GM23338 (cell line): ENCODE data around the gene LRRIQ4. TPM values are rescaled to one million over a fixed set of nuclear protein-coding genes. Genes with fewer than 3 reads are reported as not detected.

Experiments
- ATAC-seq: fragments of 200-7000 bp; cut with Tn5 transposase; 3 replicates; pipeline ENCODE4 v1.9.1; 2020
- DNase-seq: peaks from one replicate; pipeline ENCODE4 v3.0.0-alpha.2; 2015; ENCODE audit warnings: low spot score
- H2AFZ ChIP-seq: fragments of 200-600 bp; sonication (generic); 2 replicates; pipeline ENCODE4 v1.8.0; 2016; ENCODE audit warnings: antibody characterized with exemption, mild to moderate bottlenecking, moderate library complexity
- H3F3A ChIP-seq: fragments of 200-600 bp; sonication (generic); replicated peaks from 2 replicates; pipeline ENCODE4 v1.8.0; 2017; ENCODE audit warnings: antibody characterized with exemption, mixed run types, low read depth
- H3K27ac ChIP-seq: fragments of 200-600 bp; sonication (generic); 2 replicates; pipeline ENCODE4 v1.6.1; 2016; ENCODE audit warnings: low read depth
- H3K27me3 ChIP-seq: fragments of 200-600 bp; sonication (generic); 2 replicates; pipeline ENCODE4 v1.8.0; 2016; ENCODE audit warnings: mild to moderate bottlenecking, mixed run types, moderate library complexity; ENCODE audit not compliant: insufficient read depth
- H3K36me3 ChIP-seq: fragments of 200-600 bp; sonication (generic); 2 replicates; pipeline ENCODE4 v1.8.0; 2016; ENCODE audit warnings: mild to moderate bottlenecking; ENCODE audit not compliant: insufficient read depth
- H3K4me1 ChIP-seq: fragments of 200-600 bp; sonication (generic); 2 replicates; pipeline ENCODE4 v1.8.0; 2016; ENCODE audit warnings: mild to moderate bottlenecking, moderate library complexity; ENCODE audit not compliant: insufficient read depth
- H3K4me2 ChIP-seq: fragments of 200-600 bp; sonication (generic); 2 replicates; pipeline ENCODE4 v1.7.1; 2017; ENCODE audit warnings: mixed run types
- H3K4me3 ChIP-seq: fragments of 200-600 bp; sonication (generic); 2 replicates; pipeline ENCODE4 v1.6.1; 2016; ENCODE audit warnings: mixed run types
- H3K79me2 ChIP-seq: fragments of 200-600 bp; sonication (generic); replicated peaks from 2 replicates; pipeline ENCODE4 v1.8.0; 2017; ENCODE audit warnings: mild to moderate bottlenecking; ENCODE audit not compliant: insufficient read depth
- H3K9me2 ChIP-seq: fragments of 200-600 bp; sonication (generic); 2 replicates; pipeline ENCODE4 v1.8.0; 2017; ENCODE audit not compliant: insufficient read depth
- H4K20me1 ChIP-seq: fragments of 200-600 bp; sonication (generic); replicated peaks from 2 replicates; pipeline ENCODE4 v1.8.0; 2017; ENCODE audit warnings: mild to moderate bottlenecking; ENCODE audit not compliant: insufficient read depth
- H3K27ac Mint-ChIP-seq: 2 replicates; pipeline ENCODE4 v1.8.0; 2020; ENCODE audit warnings: inconsistent platforms, mild to moderate bottlenecking, moderate library complexity, mixed read lengths
- H3K27me3 Mint-ChIP-seq: 3 replicates; pipeline ENCODE4 v1.8.0; 2022; ENCODE audit warnings: low read depth, mild to moderate bottlenecking, moderate library complexity, mixed read lengths, inconsistent platforms; ENCODE audit not compliant: insufficient read depth, poor library complexity
- H3K36me3 Mint-ChIP-seq: 3 replicates; pipeline ENCODE4 v1.8.0; 2021; ENCODE audit warnings: low read depth, mild to moderate bottlenecking, inconsistent platforms, moderate library complexity, mixed read lengths
- H3K4me1 Mint-ChIP-seq: 3 replicates; pipeline ENCODE4 v1.8.0; 2020; ENCODE audit warnings: mild to moderate bottlenecking, inconsistent platforms, mixed read lengths
- H3K4me3 Mint-ChIP-seq: 3 replicates; pipeline ENCODE4 v1.8.0; 2021; ENCODE audit warnings: moderate library complexity, mild to moderate bottlenecking, inconsistent platforms, mixed read lengths
- H3K9me3 Mint-ChIP-seq: 3 replicates; pipeline ENCODE4 v1.8.0; 2020; ENCODE audit warnings: moderate library complexity, mild to moderate bottlenecking, inconsistent platforms, mixed read lengths
- CREB1 ChIP-seq: fragments of 250-450 bp; sonication (Bioruptor Pico); IDR thresholded peaks from 2 replicates; pipeline ENCODE4 v1.5.0; 2020; ENCODE audit warnings: low read depth, mild to moderate bottlenecking, moderate library complexity
- EZH2 ChIP-seq: fragments of 200-600 bp; sonication (generic); IDR thresholded peaks from one replicate; pipeline ENCODE4 v1.8.0; 2017; ENCODE audit warnings: antibody characterized with exemption, mild to moderate bottlenecking, low read depth; ENCODE audit not compliant: unreplicated experiment
- EZH2phosphoT487 ChIP-seq: fragments of 200-600 bp; sonication (generic); IDR thresholded peaks from one replicate; pipeline ENCODE4 v1.8.1; 2018; ENCODE audit warnings: antibody characterized with exemption; ENCODE audit not compliant: unreplicated experiment
- JUNB ChIP-seq: IDR thresholded peaks from one replicate; pipeline ENCODE4 v1.6.1; 2016; ENCODE audit warnings: antibody characterized with exemption; ENCODE audit not compliant: unreplicated experiment
- NANOG ChIP-seq: IDR thresholded peaks from 2 replicates; pipeline ENCODE4 v1.6.1; 2016; ENCODE audit warnings: antibody characterized with exemption, borderline replicate concordance
- POLR2AphosphoS5 ChIP-seq: IDR thresholded peaks from 2 replicates; pipeline ENCODE4 v1.6.1; 2016; ENCODE audit warnings: antibody characterized with exemption, low read depth
- STAT1 ChIP-seq: IDR thresholded peaks from one replicate; pipeline ENCODE4 v1.6.1; 2016; ENCODE audit warnings: antibody characterized with exemption; ENCODE audit not compliant: unreplicated experiment
- ZNF114 ChIP-seq: fragments of 250-450 bp; sonication (Bioruptor Pico); IDR thresholded peaks from 2 replicates; pipeline ENCODE4 v1.5.0; 2020; ENCODE audit warnings: mild to moderate bottlenecking, moderate library complexity
- ZNF331 ChIP-seq: fragments of 250-450 bp; sonication (Bioruptor Pico); IDR thresholded peaks from 2 replicates; pipeline ENCODE4 v1.5.0; 2020; ENCODE audit warnings: low read depth, mild to moderate bottlenecking, moderate library complexity
- polyA plus RNA-seq: library from polyadenylated mRNA; unstranded; fragments of >200 nt; fragmentation: Nextera tagmentation; extraction: Ambion mirVana; gene quantifications from 2 replicates; pipeline ENCODE4 v1.2.1, GENCODE V29; 2016
- total RNA-seq: library from RNA; depleted of rRNA; stranded (reverse); fragments of >200 nt; shearing (Covaris generic); gene quantifications from 2 replicates; pipeline ENCODE4 v1.2.3, GENCODE V29; 2014
- TF ChIP-seq, protein P1 (sequence below): fragments of 250-450 bp; sonication (Bioruptor Pico); IDR thresholded peaks from 2 replicates; pipeline ENCODE4 v1.5.0; 2020; ENCODE audit warnings: mild to moderate bottlenecking, moderate library complexity
- TF ChIP-seq, protein P2 (sequence below): IDR thresholded peaks from 2 replicates; pipeline ENCODE4 v1.6.1; 2016; ENCODE audit warnings: antibody characterized with exemption
- TF ChIP-seq, protein P3 (sequence below), 2 experiments: fragments of 200-600 bp in 1 of 2; sonication (generic) in 1 of 2; conservative IDR thresholded peaks; 2 replicates each; pipeline versions ENCODE4 v1.5.1 to v1.6.1; 2016 to 2017; ENCODE audit warnings: antibody characterized with exemption in 2 of 2, low read depth in 2 of 2, mild to moderate bottlenecking in 2 of 2, moderate library complexity in 1 of 2
- TF ChIP-seq, protein P4 (sequence below): IDR thresholded peaks from one replicate; pipeline ENCODE4 v1.6.1; 2018; ENCODE audit warnings: antibody characterized with exemption; ENCODE audit not compliant: unreplicated experiment

LRRIQ4 gene
- total and polyA plus RNA-seq, 2 experiments from 2014 or later = 0.29 TPM; not detected in 1

DNA sequence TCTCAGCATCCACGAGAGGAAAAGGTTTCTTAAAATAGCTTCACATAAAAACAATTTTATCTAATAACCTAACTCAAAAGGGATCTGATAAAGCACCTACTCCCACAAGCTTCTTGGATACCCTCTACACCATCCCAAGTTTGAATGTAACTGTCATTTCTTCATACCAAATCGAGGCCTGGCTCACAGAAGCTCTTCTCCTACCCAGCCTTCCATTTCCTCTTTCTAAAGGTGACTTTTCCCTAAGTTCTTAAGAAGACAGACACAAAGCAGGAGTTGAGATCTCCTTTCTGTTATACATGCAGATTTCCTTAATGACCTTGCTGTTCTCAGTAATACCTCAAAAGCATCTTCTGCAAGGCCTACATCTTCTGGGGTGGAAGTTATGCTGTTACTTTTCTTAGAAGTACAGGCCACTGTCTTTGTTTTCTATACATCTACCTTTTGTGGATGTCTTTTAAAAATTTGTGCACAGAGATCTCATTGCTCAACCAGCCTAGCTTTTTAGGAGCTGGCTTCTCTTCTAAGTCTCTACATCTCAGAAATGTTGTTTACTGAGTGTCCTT lies 3.4 kb upstream of the LRRIQ4 start:
- Mint-ChIP-seq H3K27ac (no peak overlapping the region), H3K4me1 (peaks cover 25% of the 10 kb centered on the region), H3K9me3 (peaks cover 4% of the 10 kb centered on the region; the same call in 1 of the 3 replicates), H3K27me3 (peaks cover 15% of the 10 kb centered on the region), H3K4me3 (no peak overlapping the region), H3K36me3 (no peaks in the 10 kb centered on the region)
- DNase-seq (no peak), ATAC-seq (no peak)
- Histone ChIP-seq H3K27me3 (peaks cover 6% of the 10 kb centered on the region; the same call in 1 of the 2 replicates), H3K36me3 (no peaks in the 10 kb centered on the region), H3K27ac (no peak overlapping the region), H3K79me2 (no peaks in the 10 kb centered on the region), H4K20me1 (no peaks in the 10 kb centered on the region), H3F3A (no peaks in the 10 kb centered on the region), H3K9me2 (no peaks in the 10 kb centered on the region), H2AFZ (no peak overlapping the region), H3K4me3 (no peak overlapping the region), H3K4me2 (no peak overlapping the region), H3K4me1 (peaks cover 20% of the 10 kb centered on the region)
- TF ChIP-seq NANOG = no peak
- TF ChIP-seq, protein P1, sequence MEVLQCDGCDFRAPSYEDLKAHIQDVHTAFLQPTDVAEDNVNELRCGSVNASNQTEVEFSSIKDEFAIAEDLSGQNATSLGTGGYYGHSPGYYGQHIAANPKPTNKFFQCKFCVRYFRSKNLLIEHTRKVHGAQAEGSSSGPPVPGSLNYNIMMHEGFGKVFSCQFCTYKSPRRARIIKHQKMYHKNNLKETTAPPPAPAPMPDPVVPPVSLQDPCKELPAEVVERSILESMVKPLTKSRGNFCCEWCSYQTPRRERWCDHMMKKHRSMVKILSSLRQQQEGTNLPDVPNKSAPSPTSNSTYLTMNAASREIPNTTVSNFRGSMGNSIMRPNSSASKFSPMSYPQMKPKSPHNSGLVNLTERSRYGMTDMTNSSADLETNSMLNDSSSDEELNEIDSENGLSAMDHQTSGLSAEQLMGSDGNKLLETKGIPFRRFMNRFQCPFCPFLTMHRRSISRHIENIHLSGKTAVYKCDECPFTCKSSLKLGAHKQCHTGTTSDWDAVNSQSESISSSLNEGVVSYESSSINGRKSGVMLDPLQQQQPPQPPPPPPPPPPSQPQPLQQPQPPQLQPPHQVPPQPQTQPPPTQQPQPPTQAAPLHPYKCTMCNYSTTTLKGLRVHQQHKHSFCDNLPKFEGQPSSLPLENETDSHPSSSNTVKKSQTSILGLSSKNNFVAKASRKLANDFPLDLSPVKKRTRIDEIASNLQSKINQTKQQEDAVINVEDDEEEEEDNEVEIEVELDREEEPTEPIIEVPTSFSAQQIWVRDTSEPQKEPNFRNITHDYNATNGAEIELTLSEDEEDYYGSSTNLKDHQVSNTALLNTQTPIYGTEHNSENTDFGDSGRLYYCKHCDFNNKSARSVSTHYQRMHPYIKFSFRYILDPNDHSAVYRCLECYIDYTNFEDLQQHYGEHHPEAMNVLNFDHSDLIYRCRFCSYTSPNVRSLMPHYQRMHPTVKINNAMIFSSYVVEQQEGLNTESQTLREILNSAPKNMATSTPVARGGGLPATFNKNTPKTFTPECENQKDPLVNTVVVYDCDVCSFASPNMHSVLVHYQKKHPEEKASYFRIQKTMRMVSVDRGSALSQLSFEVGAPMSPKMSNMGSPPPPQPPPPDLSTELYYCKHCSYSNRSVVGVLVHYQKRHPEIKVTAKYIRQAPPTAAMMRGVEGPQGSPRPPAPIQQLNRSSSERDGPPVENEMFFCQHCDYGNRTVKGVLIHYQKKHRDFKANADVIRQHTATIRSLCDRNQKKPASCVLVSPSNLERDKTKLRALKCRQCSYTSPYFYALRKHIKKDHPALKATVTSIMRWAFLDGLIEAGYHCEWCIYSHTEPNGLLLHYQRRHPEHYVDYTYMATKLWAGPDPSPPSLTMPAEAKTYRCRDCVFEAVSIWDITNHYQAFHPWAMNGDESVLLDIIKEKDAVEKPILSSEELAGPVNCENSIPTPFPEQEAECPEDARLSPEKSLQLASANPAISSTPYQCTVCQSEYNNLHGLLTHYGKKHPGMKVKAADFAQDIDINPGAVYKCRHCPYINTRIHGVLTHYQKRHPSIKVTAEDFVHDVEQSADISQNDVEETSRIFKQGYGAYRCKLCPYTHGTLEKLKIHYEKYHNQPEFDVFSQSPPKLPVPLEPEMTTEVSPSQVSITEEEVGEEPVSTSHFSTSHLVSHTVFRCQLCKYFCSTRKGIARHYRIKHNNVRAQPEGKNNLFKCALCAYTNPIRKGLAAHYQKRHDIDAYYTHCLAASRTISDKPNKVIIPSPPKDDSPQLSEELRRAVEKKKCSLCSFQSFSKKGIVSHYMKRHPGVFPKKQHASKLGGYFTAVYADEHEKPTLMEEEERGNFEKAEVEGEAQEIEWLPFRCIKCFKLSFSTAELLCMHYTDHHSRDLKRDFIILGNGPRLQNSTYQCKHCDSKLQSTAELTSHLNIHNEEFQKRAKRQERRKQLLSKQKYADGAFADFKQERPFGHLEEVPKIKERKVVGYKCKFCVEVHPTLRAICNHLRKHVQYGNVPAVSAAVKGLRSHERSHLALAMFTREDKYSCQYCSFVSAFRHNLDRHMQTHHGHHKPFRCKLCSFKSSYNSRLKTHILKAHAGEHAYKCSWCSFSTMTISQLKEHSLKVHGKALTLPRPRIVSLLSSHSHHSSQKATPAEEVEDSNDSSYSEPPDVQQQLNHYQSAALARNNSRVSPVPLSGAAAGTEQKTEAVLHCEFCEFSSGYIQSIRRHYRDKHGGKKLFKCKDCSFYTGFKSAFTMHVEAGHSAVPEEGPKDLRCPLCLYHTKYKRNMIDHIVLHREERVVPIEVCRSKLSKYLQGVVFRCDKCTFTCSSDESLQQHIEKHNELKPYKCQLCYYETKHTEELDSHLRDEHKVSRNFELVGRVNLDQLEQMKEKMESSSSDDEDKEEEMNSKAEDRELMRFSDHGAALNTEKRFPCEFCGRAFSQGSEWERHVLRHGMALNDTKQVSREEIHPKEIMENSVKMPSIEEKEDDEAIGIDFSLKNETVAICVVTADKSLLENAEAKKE (CRISPR knock-in tag) = no peak
- no peak for TF ChIP-seq EZH2phosphoT487
- TF ChIP-seq ZNF331 = no peak
- TF ChIP-seq ZNF114 (CRISPR knock-in tag) = no peak
- TF ChIP-seq, protein P2, sequence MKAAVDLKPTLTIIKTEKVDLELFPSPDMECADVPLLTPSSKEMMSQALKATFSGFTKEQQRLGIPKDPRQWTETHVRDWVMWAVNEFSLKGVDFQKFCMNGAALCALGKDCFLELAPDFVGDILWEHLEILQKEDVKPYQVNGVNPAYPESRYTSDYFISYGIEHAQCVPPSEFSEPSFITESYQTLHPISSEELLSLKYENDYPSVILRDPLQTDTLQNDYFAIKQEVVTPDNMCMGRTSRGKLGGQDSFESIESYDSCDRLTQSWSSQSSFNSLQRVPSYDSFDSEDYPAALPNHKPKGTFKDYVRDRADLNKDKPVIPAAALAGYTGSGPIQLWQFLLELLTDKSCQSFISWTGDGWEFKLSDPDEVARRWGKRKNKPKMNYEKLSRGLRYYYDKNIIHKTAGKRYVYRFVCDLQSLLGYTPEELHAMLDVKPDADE = no peak
- TF ChIP-seq JUNB = no peak
- TF ChIP-seq POLR2AphosphoS5 = no peak
- TF ChIP-seq, protein P3, sequence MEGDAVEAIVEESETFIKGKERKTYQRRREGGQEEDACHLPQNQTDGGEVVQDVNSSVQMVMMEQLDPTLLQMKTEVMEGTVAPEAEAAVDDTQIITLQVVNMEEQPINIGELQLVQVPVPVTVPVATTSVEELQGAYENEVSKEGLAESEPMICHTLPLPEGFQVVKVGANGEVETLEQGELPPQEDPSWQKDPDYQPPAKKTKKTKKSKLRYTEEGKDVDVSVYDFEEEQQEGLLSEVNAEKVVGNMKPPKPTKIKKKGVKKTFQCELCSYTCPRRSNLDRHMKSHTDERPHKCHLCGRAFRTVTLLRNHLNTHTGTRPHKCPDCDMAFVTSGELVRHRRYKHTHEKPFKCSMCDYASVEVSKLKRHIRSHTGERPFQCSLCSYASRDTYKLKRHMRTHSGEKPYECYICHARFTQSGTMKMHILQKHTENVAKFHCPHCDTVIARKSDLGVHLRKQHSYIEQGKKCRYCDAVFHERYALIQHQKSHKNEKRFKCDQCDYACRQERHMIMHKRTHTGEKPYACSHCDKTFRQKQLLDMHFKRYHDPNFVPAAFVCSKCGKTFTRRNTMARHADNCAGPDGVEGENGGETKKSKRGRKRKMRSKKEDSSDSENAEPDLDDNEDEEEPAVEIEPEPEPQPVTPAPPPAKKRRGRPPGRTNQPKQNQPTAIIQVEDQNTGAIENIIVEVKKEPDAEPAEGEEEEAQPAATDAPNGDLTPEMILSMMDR (conservative IDR thresholded peaks at IDR 0.05; ENCODE audit: low read depth in 2 of 2) = no peak
- TF ChIP-seq, protein P4, sequence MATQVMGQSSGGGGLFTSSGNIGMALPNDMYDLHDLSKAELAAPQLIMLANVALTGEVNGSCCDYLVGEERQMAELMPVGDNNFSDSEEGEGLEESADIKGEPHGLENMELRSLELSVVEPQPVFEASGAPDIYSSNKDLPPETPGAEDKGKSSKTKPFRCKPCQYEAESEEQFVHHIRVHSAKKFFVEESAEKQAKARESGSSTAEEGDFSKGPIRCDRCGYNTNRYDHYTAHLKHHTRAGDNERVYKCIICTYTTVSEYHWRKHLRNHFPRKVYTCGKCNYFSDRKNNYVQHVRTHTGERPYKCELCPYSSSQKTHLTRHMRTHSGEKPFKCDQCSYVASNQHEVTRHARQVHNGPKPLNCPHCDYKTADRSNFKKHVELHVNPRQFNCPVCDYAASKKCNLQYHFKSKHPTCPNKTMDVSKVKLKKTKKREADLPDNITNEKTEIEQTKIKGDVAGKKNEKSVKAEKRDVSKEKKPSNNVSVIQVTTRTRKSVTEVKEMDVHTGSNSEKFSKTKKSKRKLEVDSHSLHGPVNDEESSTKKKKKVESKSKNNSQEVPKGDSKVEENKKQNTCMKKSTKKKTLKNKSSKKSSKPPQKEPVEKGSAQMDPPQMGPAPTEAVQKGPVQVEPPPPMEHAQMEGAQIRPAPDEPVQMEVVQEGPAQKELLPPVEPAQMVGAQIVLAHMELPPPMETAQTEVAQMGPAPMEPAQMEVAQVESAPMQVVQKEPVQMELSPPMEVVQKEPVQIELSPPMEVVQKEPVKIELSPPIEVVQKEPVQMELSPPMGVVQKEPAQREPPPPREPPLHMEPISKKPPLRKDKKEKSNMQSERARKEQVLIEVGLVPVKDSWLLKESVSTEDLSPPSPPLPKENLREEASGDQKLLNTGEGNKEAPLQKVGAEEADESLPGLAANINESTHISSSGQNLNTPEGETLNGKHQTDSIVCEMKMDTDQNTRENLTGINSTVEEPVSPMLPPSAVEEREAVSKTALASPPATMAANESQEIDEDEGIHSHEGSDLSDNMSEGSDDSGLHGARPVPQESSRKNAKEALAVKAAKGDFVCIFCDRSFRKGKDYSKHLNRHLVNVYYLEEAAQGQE = no peak
- no peak for TF ChIP-seq EZH2
- TF ChIP-seq CREB1 (CRISPR knock-in tag) = no peak
- TF ChIP-seq STAT1 = no peak
